Left cardiac atrium (tissue), 4 donors: Measurements from ENCODE around the gene ALS2. TPM values are rescaled to one million over a fixed set of nuclear protein-coding genes. Genes with fewer than 3 reads are reported as not detected.
"Not testable (repeated sequence)": the region's sequence is repeated elsewhere in the genome, so short reads cannot be mapped to it uniquely, and the experiment has no call there.

Experiments
- ATAC-seq, 2 donors: fragments of 200-7000 bp; cut with Tn5 transposase; one replicate each; pipeline ENCODE4 v1.9.1; 2020; ENCODE audit warnings: mild to moderate bottlenecking in 2 of 2, moderate library complexity in 2 of 2
- DNase-seq: peaks from one replicate; pipeline ENCODE4 v3.0.0-alpha.2; 2020
- intact Hi-C, 2 donors: fragments of 100-400 bp; cut with DNase I; formaldehyde crosslinking; loops; one replicate each; pipeline versions ENCODE4 v1.14.1 to v1.15.1; 2022 to 2023
- long read RNA-seq: library from polyadenylated mRNA; unstranded; transcript quantifications from one replicate; pipeline ENCODE4 v2.0.0, GENCODE V29; 2021
- total RNA-seq, 2 donors: library from RNA; stranded (reverse); fragmentation: NEBNext Ultra II Directional; extraction: Animal tissue kit (Norgen Biotek cat#: 25700); gene quantifications; one replicate each; pipeline ENCODE4 v1.2.1, GENCODE V29; 2021
- donor health status: DM: no; HTN: yes; CAD: no.
- donor health status: DM: no; HTN: yes; CAD: no; lungs with severe emphysema.
- donor health status: DM: yes; HTN: yes; CAD: no.
- donor health status: Dilated cardiomyopathy.

The ALS2 gene
- total RNA-seq, result 10 to 100 TPM; 28.1 to 37.9 TPM
- long read RNA-seq, full-length matches to known transcripts, result 11 of 18 reads
- long read RNA-seq, partial matches to known transcripts, result 3 of 18 reads
- long read RNA-seq, other reads (novel, unspliced or antisense), result 4 of 18 reads

GRCh38 chr2:201780674-201781493 lies at the start of gene ALS2:
Gene ALS2 (minus strand): TSS chr2:201780933. CDS start chr2:201768885, 12,048 bp downstream.
- peak; percentile 98 for ATAC-seq
- peak; percentile 98 for DNase-seq
- intact Hi-C loops, result no loop called here

GRCh38 chr2:201828220-201828619 lies 47.5 kb upstream of the ALS2 start:
- ATAC-seq (no peak), DNase-seq (no peak)
- intact Hi-C loops, result no loop called here

DNA sequence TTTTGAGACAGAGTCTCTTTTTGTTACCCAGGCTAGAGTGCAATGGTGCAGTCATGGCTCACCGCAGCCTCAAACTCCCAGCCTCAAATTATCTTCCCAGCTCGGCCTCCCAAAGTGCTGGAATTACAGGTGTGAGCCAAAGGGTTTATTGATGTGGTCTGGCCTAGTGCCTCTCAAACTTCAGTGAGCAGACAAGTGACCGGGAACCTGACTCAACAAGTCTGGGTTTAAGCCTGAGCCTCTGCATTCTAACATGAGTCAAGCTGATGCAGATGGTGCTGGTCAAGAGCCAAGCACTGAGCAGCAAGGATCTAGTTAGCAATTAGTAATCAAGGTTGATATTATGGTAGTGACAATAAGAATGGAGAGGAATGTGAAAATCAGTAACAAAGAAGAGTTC lies 46.9 kb upstream of the ALS2 start:
- DNase-seq (no peak), ATAC-seq (no peak)
- intact Hi-C loops, result no loop called here

GRCh38 chr2:201824212-201824611 lies 43.5 kb upstream of the ALS2 start:
- intact Hi-C loops, result no loop called here

DNA sequence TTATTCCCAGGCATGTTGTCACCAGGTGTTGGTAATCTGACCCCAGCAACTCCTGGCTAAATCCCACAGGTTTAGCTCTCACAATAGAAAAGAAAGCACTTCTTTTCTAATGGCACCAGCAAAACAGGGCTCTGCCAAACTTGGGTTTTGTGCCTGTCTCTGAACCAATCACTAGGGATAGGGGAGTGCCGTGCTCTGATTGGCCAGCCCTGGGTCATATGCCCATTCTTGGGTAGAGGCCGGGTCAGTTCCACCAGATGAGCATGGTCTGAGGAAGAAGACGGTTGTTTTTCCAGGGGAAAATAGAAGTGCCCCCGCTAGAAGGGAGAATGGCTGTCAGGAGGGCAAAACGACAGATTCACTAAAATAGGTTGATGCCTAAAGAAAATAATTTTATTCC lies 40.3 kb upstream of the ALS2 start:
- no peak for DNase-seq
- ATAC-seq, result no peak
- intact Hi-C loops, result no loop called here

More at GRCh38 chr2:201824212-201824611, 43.5 kb upstream of the ALS2 start:
- ATAC-seq (no peak), DNase-seq (no peak)

- ATAC-seq, result no peak
- intact Hi-C loops, result no loop called here
These were observed 39.8 kb upstream of the ALS2 start for GRCh38 chr2:201820383-201821007.

GRCh38 chr2:201816657-201817575 lies 36.2 kb upstream of the ALS2 start:
- intact Hi-C loops, result no loop called here
- DNase-seq, result no peak
- ATAC-seq, result no peak

More at GRCh38 chr2:201820383-201821007, 39.8 kb upstream of the ALS2 start:
- DNase-seq, result no peak

DNA sequence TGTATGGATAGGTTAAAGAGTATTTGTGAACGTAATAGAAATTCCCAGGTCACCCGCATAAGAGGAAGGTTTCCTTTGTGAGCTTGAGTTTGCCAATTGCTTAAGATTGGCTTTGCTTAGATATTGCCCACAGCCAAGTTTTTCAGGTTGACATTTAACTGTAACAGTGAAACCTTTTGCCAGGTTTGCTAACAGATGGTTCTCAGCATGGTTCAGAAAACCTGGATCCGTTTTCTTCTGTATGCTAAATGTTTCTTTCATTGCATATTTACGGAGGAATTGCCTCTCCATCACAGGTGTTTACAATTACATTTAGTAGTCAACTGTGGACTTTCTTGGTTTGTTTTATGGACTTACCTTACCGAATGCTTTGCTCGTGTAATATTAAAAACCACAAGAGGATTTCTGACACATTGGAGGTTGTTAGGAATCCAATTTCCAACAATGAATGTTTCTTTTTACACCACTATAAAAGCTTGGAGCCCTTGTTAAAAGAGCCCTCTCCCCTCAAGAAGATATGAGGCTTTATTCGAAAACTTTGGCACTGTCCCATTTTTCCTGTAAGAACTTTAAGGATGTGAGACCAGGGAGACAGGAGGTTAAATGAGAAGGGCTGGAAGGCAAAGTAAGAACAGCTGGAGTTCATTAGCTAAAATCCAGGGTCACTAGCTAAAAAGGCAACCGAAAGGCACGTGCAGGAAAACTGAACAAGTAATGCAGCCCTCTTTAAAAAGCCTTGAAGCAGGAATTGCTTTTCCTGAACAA lies 33.4 kb upstream of the ALS2 start:
- ATAC-seq, result no peak
- no peak for DNase-seq
- intact Hi-C loops, result no loop called here

GRCh38 chr2:201810604-201811003 lies 29.9 kb upstream of the ALS2 start:
- DNase-seq, ATAC-seq, intact Hi-C loops: not testable (repeated sequence)

DNA sequence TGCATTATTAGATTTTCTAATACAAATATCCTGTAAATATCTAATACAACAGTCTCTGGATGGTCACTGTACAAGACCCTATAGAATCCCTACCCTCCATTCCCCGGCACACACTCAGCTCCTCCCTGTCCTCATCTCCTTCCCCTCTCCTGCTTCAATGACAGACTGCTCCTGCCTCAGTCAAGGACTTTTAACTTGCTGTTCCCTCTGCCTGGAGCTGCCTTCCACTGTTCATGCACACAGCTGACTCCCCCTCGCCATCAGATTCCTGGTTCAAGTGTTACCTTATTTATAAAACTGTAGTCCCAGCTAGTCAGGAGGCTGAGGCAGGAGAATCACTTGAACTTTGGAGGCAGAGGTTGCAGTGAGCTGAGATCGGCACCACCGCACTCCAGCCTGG lies 28.9 kb upstream of the ALS2 start:
- no peak for DNase-seq

GRCh38 chr2:201808027-201808426 lies 27.3 kb upstream of the ALS2 start:
- ATAC-seq (no peak), DNase-seq (no peak)
- intact Hi-C loops, result no loop called here

More for the DNA sequence above, 28.9 kb upstream of the ALS2 start:
- intact Hi-C loops, result no loop called here
- ATAC-seq, result no peak

DNA sequence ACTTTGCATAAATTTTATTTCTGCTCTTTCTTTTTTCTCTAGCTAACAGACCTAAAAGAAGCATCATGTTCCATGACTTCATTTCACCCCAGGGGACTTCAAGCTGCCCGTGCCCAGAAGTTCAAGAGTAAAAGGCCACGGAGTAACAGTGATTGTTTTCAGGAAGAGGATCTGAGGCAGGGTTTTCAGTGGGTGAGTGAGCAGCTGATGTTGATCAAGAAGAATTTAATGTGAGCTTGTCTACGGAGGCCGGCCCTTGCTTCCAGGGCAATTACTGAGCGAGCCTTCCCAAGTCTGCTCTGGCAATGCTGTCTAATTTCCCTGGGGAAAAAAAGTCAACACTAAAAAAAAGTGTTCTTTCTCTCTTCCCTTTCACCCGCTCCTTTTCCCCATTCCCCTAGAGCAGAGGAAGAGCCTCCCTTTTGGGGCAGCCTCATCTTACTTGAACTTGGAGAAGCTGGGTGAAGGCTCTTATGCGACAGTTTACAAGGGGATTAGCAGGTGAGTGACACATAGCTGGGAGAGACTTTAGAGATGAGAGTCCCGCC lies 26.8 kb upstream of the ALS2 start:
- intact Hi-C loops, result no loop called here
- DNase-seq (peak; percentile 38), ATAC-seq (peak; percentile 87)

- DNase-seq (no peak), ATAC-seq (peak; percentile 75 to 88)
- intact Hi-C loops, result no loop called here
These were observed 25.9 kb upstream of the ALS2 start, which contains the start of gene CDK15 for GRCh38 chr2:201806442-201807170. Gene CDK15 (plus strand): TSS chr2:201806537. CDS start chr2:201806665, 128 bp downstream.

DNA sequence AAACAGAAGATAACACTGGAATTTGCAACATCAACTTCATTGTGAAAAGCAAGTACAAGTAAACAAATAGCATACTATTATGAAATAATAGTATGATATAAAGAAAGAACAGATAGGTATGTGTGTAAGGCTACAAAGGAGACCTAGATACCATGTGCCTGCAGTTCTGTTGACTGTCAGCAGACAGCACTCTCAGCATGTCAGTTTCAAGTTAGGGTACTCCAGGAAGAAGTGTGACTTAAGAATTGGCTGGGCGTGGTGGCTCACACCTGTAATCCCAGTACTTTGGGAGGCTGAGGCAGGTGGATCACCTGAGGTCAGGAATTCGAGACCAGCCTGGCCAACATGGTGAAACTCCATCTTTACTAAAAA lies 18.2 kb upstream of the ALS2 start:
- intact Hi-C loops, result loop anchor here (5.0 kb wide), 1 partner anchor 378 kb away; no protein-coding TSS in a partner anchor
- not testable (repeated sequence) for ATAC-seq, DNase-seq

- DNase-seq, result no peak
- no peak for ATAC-seq
- intact Hi-C loops, result loop anchor here (5.0 kb wide), 1 partner anchor 379 kb away; no protein-coding TSS in a partner anchor
These were observed 17.6 kb upstream of the ALS2 start for GRCh38 chr2:201798252-201798913.

DNA sequence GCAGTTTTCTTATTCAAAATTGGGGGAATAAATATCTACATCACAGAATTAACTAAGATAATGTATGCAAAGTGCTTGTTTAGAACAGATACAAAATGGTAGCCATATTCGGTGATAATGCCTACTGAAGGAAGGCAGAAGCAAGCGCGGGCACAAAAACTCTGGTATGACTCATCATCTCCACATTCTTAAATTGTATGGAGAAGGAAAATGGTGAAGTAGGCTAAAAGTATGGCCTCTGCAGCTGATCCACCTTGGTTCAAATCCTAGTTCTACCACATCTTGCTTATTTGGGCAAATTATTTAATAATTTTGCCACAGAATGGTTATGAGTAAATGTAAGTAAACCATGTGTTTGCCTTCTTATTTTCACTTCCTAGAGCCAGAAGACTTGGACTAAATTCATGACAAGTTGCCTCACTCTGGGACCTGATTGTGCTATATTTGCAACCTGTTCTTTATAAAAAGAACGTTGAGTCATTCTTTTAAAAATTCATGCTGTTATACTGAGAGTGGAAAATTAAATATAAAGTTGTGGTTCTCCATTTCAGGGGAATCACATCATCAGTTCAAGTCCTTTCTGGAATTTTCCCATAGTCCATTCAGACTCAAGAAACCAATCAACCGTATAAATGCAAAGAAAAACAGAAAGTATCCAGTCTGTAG lies 16.6 kb upstream of the ALS2 start:
- ATAC-seq (no peak), DNase-seq (no peak)
- intact Hi-C loops, result loop anchor here (5.0 kb wide), 1 partner anchor 380 kb away; no protein-coding TSS in a partner anchor
